Stimulated activated CD8-positive, alpha-beta memory T cell treated with anti-CD3 and anti-CD28 coated beads, Interleukin-15, amount 100 ng/mL, for 1 hour (primary cell): ENCODE results near the gene ACSL3.
"Not testable (repeated sequence)": the region's sequence is repeated elsewhere in the genome, so short reads cannot be mapped to it uniquely, and the experiment has no call there.

Experiments
- DNase-seq: peaks from one replicate; pipeline ENCODE4 v3.0.0-alpha.2; 2020; ENCODE audit warnings: low read depth

ACSL3 gene

GRCh38 chr2:222912117-222912516 is 51.3 kb downstream of the ACSL3 start:
- DNase-seq = no peak

- DNase-seq = no peak
Observed at GRCh38 chr2:222912776-222913175, 51.9 kb downstream of the ACSL3 start.

GRCh38 chr2:222915092-222915957 is 54.5 kb downstream of the ACSL3 start:
- DNase-seq = no peak

- no peak for DNase-seq
Observed at GRCh38 chr2:222916229-222917197, 55.7 kb downstream of the ACSL3 start.

- not testable (repeated sequence) for DNase-seq
Observed at GRCh38 chr2:222917212-222917611, 56.4 kb downstream of the ACSL3 start.

GRCh38 chr2:222919841-222920526 is 59.1 kb downstream of the ACSL3 start:
- DNase-seq = no peak

GRCh38 chr2:222920657-222921186 is 59.9 kb downstream of the ACSL3 start:
- no peak for DNase-seq

GRCh38 chr2:222922019-222922800 is 61.4 kb downstream of the ACSL3 start:
- DNase-seq = no peak

- DNase-seq = no peak
Observed at GRCh38 chr2:222926915-222927314, 66.1 kb downstream of the ACSL3 start.

GRCh38 chr2:222927600-222927999 is 66.8 kb downstream of the ACSL3 start:
- DNase-seq = no peak

- no peak for DNase-seq
Observed at GRCh38 chr2:222928335-222928734, 67.5 kb downstream of the ACSL3 start.

GRCh38 chr2:222930862-222931261 is 70.0 kb downstream of the ACSL3 start:
- no peak for DNase-seq

GRCh38 chr2:222931659-222932058 is 70.8 kb downstream of the ACSL3 start:
- DNase-seq = no peak

- no peak for DNase-seq
Observed at GRCh38 chr2:222933458-222933857, 72.6 kb downstream of the ACSL3 start.

- DNase-seq = no peak
Observed at GRCh38 chr2:222935688-222936298, 75.0 kb downstream of the ACSL3 start.

GRCh38 chr2:222936705-222937104 is 75.9 kb downstream of the ACSL3 start:
- no peak for DNase-seq

- no peak for DNase-seq
Observed at GRCh38 chr2:222938327-222938726, 77.5 kb downstream of the ACSL3 start.

GRCh38 chr2:222939208-222939856 is 78.5 kb downstream of the ACSL3 start:
- peak; percentile 14 for DNase-seq

- no peak for DNase-seq
Observed at GRCh38 chr2:222939979-222940378, 79.1 kb downstream of the ACSL3 start.

- no peak for DNase-seq
Observed at GRCh38 chr2:222941510-222942032, 80.7 kb downstream of the ACSL3 start.
